ENCODE measurements around the gene RBMXL2.

The RBMXL2 gene

DNA sequence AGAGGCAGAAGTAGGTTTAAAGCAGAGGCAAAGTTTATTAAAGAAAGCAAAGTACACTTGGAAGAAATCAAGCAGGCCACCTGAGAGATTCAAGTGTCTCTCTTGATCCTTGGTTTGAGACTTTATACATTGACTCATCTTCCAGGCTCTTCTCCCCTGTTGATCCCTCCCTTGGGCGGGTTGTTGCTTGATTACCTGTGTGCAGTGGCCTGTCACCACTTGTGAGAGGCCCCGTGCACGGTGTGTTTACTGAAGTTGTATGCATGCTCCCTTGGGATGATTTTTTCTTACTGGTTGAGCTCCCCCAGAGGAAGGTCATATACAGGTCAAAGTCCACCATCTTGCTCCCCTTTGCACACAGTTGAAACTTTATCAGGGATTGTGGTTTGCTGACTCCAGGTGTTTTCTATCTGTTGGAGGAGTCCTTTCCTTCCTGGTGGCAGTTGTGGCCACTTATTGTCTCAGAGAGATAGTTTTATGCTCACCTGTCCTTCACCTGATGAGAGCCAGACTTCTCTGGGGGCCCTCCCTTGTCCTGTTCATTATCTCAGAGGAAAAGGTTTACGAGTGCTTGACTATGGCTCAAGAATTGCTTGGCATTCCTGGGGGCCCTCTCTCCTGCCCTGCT is 16.3 kb upstream of the RBMXL2 start:
- no peak overlapping the region for H3K4me3 ChIP-seq (ENCODE audit: low read depth, low read length)
- TF ChIP-seq, protein P1, sequence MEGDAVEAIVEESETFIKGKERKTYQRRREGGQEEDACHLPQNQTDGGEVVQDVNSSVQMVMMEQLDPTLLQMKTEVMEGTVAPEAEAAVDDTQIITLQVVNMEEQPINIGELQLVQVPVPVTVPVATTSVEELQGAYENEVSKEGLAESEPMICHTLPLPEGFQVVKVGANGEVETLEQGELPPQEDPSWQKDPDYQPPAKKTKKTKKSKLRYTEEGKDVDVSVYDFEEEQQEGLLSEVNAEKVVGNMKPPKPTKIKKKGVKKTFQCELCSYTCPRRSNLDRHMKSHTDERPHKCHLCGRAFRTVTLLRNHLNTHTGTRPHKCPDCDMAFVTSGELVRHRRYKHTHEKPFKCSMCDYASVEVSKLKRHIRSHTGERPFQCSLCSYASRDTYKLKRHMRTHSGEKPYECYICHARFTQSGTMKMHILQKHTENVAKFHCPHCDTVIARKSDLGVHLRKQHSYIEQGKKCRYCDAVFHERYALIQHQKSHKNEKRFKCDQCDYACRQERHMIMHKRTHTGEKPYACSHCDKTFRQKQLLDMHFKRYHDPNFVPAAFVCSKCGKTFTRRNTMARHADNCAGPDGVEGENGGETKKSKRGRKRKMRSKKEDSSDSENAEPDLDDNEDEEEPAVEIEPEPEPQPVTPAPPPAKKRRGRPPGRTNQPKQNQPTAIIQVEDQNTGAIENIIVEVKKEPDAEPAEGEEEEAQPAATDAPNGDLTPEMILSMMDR (IDR thresholded peaks at IDR 0.05; ENCODE audit: low read depth, low read length), result no peak

DNA sequence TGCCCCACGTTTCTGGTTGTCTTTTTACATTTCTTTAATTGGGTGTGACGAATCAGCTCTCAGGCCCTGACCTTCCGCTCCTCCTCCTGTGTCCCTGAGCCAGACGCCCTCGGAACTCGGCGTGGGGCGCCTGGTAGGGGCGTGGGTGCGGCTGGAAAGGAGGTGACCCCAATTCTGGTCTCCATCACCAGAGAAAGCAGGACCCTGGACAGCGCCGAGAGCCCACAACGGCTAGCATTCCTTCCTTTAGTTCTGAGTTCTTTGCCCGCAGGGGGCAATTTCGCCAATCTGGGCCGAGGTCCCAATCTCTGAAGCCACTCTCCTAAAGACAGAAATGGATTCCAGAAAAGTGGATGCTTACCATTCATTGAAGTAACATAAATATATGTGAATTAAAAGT is 11.7 kb upstream of the RBMXL2 start:
- TF ChIP-seq, protein P1 (IDR thresholded peaks at IDR 0.05; ENCODE audit: low read depth, low read length), result no peak
- H3K4me3 ChIP-seq (ENCODE audit: low read depth, low read length), result no peak overlapping the region

DNA sequence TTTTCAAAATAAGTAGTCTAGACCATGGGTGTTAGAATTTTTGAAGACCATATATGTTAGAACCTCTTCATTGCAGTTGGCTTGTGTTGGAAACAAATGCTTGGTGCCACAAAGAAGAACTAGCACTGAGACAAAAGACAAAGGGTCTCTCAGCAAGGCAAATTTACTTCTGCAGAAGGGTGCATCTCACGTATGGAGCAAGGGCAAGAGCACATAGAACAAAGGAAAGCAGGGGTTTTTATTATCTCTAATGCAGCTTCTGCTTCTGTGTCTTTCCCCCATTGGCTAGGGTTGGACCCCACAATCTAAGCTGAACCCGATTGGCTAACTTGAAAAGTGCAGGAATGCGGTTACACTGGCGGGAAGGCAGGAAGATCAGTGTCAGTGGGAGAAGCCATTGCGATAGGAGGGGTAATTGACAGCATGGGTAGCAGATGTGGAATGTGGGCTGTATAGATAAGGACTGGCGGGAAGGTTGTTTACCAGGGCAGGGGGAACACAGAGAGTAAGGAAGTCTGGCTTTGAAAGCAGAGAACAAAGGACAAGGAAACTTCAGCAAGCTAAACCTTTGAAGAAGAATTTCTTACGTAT is 9.2 kb upstream of the RBMXL2 start:
- H3K4me3 ChIP-seq (ENCODE audit: low read depth, low read length), result no peak overlapping the region
- TF ChIP-seq, protein P1 (IDR thresholded peaks at IDR 0.05; ENCODE audit: low read depth, low read length), result no peak

- H3K4me3 ChIP-seq (ENCODE audit: low read depth, low read length), result no peak overlapping the region
- TF ChIP-seq, protein P1 (IDR thresholded peaks at IDR 0.05; ENCODE audit: low read depth, low read length), result no peak
Measured at GRCh38 chr11:7080900-7081299, 7.9 kb upstream of the RBMXL2 start.

DNA sequence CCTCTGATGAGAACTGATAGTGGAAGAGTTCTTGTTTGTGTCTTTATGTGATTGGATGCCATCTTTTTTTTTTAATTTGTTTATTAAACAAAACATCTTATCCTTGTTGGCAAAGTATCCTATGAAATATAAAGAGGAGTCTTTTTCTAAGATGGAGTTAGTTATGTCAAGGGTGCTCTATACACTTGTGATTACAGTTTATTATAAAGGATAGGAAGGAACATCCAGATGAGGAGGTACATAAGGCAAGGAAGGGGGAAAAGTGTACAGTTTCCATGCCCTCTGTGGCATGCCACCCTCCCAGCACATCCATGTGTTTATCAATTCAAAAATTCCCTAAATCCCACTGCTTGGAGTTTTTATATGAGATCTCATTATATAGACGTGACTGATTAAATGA is 7.4 kb upstream of the RBMXL2 start:
- H3K4me3 ChIP-seq (ENCODE audit: low read depth, low read length), result no peak overlapping the region
- TF ChIP-seq, protein P1 (IDR thresholded peaks at IDR 0.05; ENCODE audit: low read depth, low read length), result no peak

DNA sequence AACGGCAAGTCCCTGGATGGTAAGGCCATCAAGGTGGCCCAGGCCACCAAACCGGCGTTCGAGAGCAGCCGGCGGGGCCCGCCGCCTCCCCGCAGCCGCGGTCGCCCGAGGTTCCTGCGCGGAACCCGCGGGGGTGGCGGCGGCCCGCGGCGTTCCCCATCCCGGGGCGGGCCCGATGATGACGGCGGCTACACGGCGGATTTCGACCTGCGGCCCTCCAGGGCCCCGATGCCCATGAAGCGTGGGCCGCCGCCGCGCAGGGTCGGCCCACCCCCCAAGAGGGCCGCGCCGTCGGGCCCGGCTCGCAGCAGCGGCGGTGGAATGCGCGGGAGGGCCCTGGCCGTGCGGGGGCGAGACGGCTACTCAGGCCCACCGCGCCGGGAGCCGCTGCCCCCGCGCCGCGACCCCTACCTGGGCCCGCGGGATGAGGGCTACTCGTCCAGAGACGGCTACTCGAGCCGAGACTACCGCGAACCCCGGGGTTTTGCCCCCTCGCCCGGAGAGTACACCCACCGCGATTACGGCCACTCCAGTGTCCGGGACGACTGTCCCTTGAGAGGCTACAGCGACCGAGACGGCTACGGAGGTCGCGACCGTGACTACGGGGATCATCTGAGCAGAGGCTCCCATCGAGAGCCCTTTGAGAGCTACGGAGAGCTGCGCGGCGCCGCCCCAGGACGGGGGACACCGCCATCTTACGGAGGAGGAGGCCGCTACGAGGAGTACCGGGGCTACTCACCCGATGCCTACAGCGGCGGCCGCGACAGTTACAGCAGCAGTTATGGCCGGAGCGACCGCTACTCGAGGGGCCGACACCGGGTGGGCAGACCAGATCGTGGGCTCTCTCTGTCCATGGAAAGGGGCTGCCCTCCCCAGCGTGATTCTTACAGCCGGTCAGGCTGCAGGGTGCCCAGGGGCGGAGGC is 792 bp downstream of the RBMXL2 start:
- TF ChIP-seq, protein P1 (IDR thresholded peaks at IDR 0.05; ENCODE audit: low read depth, low read length), result no peak
- no peak overlapping the region for H3K4me3 ChIP-seq (ENCODE audit: low read depth, low read length)

Measured in WI38 (cell line).